ENCODE results near the gene LUC7L2.

DNA sequence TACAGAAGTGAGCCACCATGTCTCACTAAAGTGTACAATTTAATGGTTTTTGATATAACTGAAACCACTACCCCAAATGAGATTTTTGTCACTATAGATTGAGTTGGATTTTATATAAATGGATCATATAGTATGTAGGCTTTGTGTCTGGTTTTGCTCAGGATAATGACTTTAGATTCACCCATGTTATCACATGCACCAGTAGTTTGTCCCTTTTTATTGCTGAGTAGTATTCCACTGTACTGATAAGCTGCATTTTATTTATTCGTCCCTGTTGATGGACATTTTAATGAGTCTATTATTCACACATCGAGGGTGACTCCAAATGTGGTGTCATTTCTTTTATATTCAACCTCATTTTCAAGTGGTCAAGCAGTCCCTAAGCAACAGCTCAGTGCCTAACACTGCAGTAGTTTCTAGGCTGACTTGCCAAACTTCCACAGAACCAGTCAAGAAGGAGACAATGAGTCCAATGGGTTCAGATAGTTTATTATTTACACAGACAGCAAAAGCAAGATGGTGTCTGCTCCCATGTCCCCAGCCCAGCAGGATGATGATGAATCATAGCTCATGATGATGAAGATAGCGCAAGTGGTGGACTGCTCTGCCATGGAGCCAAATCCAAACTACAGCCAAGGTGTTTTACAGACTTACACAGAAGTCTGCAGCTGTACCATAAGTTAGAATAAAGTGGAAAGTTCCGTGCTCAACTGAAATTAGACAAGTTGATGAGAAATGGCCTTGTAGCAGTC is 25.1 kb upstream of the LUC7L2 start:
- TF ChIP-seq SIN3A (IDR thresholded peaks at IDR 0.05; ENCODE audit: borderline replicate concordance, insufficient read depth, low read length) (no peak), POLR2AphosphoS5 (IDR thresholded peaks at IDR 0.05; ENCODE audit: low read depth, low read length) (no peak)
